ENCODE measurements around the gene AGTRAP. TPM values are rescaled to one million over a fixed set of nuclear protein-coding genes. Genes with fewer than 3 reads are reported as not detected.
A peak's percentile ranks its signal among the peaks of the same experiment; 100 is the strongest.

The AGTRAP gene
- total RNA-seq, 2 experiments from 2014 or later: 52.7 to 57.3 TPM

DNA sequence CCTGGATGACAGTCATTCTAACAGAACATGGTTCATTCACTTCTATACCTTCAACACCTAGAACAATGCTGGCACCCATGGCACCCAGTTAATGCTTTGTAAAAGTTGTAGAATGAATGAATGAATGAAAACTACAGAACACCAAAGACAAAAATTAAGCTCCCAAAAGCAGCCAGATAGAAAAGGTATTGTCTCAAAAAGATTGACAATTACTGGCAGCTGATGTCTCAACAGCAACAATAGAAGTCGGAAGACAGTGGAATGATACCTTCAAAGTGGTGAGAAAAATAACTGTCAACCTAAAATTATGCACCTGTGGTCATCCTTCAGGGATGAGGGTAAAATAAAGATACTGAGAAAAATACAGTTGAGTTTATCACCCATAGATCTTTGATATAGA lies 21.1 kb downstream of the AGTRAP start:
- ChIA-PET POLR2A (no interaction called here), CTCF (interaction anchor here (1.0 to 1.5 kb wide), 2 partner anchors 21 to 107 kb away, joined by 3 to 4 read pairs; partner anchors contain the start of gene AGTRAP)
- H3K4me1 Mint-ChIP-seq: peaks cover 11% of the 10 kb centered on the region
- no peak overlapping the region for H3K27ac Mint-ChIP-seq
- no peak for DNase-seq
- H3K27me3 Mint-ChIP-seq: peaks cover 29% of the 10 kb centered on the region
- no peaks in the 10 kb centered on the region for H3K9me3 Mint-ChIP-seq
- no peaks in the 10 kb centered on the region for H3K36me3 Mint-ChIP-seq (ENCODE audit: low read depth)
- H3K4me3 Mint-ChIP-seq: no peak overlapping the region

DNA sequence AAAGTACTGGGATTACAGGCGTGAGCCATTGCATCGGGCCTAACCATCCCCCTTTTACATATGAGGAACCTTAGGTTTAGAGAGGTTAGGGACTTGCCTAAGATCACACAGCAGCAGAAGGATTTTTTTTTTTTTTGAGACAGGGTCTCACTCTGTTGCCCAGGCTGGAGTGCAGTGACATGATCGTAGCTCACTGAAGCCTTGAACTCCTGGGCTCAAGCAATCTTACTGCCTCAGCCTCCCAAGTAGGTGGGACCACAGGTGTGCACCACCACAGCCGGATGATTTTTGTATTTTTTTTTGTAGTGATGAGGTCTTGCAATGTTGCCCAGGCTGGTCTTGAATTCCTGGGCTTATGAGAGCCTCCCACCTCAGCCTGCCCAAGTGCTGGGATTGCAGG lies 23.9 kb downstream of the AGTRAP start:
- Mint-ChIP-seq H3K4me3 (no peak overlapping the region), H3K4me1 (no peaks in the 10 kb centered on the region), H3K27ac (no peak overlapping the region), H3K27me3 (peaks cover 44% of the 10 kb centered on the region), H3K36me3 (ENCODE audit: low read depth) (no peaks in the 10 kb centered on the region), H3K9me3 (no peaks in the 10 kb centered on the region)
- POLR2A ChIA-PET: no interaction called here
- DNase-seq: no peak
- CTCF ChIA-PET: no interaction called here

DNA sequence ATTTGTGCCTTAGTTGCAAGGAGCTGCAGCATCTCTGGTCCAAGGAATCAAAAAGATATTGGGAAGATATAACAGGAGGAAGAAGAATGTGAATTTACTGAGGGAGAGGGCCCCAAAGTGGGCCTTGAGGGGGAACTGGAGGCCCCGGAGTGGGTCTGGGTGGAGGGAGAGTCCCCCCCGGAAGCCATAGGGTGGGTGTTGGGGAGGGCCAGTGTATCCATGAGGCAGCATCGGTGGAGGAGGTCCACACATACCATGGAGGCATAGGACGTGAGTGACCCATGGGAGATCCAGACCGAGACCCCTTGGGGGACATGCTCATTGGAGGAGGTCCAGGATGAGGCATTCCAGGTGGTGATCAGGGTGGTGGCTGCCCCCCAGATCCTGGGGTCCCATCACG lies 25.3 kb downstream of the AGTRAP start:
- Mint-ChIP-seq H3K27ac (no peak overlapping the region), H3K27me3 (peaks cover 38% of the 10 kb centered on the region), H3K36me3 (ENCODE audit: low read depth) (no peaks in the 10 kb centered on the region), H3K4me1 (no peaks in the 10 kb centered on the region), H3K4me3 (no peak overlapping the region), H3K9me3 (no peaks in the 10 kb centered on the region)
- CTCF ChIA-PET: no interaction called here
- POLR2A ChIA-PET: no interaction called here
- no peak for DNase-seq

DNA sequence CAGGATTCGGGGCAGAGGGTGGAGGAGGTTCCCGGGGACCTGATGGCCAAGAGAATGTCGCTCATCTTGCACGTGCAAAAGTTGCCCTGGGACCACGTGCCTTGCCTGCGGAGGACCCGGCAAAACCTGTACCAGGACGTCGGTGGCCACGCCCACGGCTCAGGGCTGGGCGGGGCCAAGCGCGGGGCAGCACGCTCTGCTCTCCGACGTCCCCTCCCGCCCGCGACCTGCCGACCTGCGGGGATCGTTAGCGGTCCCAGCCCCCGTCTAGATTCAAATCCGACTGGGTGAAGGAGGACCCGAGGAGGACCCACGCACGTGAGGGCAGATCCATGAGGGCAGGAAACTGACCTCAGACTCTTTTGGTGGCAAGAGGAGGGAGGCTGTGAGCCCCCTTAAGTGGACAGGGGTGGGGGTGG lies 26.1 kb downstream of the AGTRAP start, which contains the start of gene C1orf167:
TSS of gene C1orf167 (plus strand) at position 206 of the 419 bp plus-strand sequence. CDS start 2,208 bp downstream, outside the sequence.
- H3K36me3 Mint-ChIP-seq (ENCODE audit: low read depth): no peaks in the 10 kb centered on the region
- peaks cover 32% of the 10 kb centered on the region for H3K27me3 Mint-ChIP-seq
- H3K27ac Mint-ChIP-seq: no peak within 1 kb of the TSS
- ChIA-PET CTCF (no interaction called here), POLR2A (no interaction called here)
- H3K4me1 Mint-ChIP-seq: no peaks in the 10 kb centered on the region
- no peaks in the 10 kb centered on the region for H3K9me3 Mint-ChIP-seq
- no peak within 1 kb of the TSS for H3K4me3 Mint-ChIP-seq
- DNase-seq: peak; percentile 32

DNA sequence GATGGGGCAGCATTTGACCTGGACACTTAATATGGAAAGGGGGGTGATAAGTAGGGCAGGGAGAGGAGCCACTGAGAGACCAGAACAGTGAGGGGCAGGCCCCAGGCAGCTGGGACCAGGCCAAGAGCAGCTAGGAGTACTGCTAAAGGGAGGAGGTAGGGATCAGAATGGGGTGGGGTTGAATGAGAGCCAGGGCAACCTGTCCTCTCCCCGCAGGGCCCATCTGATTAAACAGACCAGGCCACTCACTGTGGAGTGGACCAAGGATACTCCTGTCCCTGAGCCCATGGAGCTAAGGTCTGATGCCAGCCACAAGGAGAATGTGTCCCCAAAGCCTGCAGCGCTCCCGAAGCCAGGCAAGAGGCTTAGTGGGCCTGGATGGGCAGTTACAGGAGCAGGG lies 28.2 kb downstream of the AGTRAP start:
- ChIA-PET POLR2A (interaction anchor here (1.8 kb wide), 1 partner anchor 143 kb away, joined by 6 read pairs; no protein-coding TSS in a partner anchor), CTCF (no interaction called here)
- no peak for DNase-seq
- Mint-ChIP-seq H3K4me3 (no peak overlapping the region), H3K27me3 (peaks cover 29% of the 10 kb centered on the region), H3K27ac (no peak overlapping the region), H3K36me3 (ENCODE audit: low read depth) (no peaks in the 10 kb centered on the region), H3K4me1 (no peaks in the 10 kb centered on the region), H3K9me3 (no peaks in the 10 kb centered on the region)

DNA sequence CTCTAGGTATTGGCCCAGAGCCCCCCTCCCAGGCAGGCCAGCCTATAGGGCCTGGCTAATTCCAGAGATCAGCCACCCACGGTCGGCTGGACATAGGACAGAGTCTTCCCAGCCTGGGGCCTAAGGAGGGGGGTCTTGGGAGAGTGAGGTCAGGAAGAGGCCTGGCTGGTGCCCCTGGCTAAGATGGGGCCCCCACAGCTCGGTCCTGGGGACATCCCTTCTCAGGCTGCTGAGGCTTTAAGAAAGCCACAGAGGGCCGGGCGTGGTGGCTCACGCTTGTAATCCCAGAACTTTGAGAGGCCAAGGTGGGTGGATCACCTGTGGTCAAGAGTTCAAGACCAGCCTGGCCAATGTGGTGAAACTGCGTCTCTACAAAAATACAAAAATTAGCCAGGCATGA lies 28.6 kb downstream of the AGTRAP start:
- POLR2A ChIA-PET: interaction anchor here (1.8 kb wide), 1 partner anchor 143 kb away, joined by 6 read pairs; no protein-coding TSS in a partner anchor
- CTCF ChIA-PET: no interaction called here
- H3K4me1 Mint-ChIP-seq: no peaks in the 10 kb centered on the region

DNA sequence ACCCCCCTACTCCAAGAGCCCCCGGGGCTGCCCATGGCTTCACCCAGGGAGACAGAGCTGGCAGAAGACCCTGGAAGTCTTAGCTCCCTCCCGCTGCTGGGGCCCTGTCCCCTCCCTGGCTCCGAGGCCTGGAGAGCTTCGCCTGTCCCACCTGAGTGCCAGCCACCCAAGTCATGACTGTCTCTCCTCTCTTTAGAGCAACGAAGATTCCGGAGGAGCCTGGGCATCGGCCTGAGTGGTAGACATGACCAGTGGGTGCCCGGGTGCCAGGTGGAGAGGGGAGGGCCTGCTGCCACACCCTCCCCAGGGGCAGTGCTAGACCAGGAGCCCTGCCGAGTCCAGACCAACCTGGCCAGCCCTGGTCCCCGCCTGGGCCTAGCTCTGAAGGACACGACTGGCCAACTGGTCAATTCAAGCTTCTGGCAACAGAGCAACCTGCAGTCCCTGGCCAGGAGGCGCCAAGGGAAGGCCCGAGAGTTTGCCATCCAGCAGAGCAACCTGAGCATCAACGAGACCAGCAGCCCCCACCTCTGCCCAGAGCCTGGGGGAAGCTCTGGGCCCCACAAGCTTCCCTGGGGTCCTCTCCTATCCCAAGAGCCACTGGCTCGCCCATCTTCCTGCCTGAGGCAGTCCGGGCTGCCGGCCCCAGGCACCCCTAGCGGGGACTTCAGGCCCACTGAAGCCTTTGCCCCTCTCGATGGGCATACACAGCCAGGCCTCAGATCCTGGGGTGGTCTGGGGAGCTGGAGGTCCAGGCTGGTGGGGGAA lies 29.9 kb downstream of the AGTRAP start:
- H3K9me3 Mint-ChIP-seq: no peaks in the 10 kb centered on the region
- H3K4me1 Mint-ChIP-seq: no peaks in the 10 kb centered on the region
- H3K36me3 Mint-ChIP-seq (ENCODE audit: low read depth): no peaks in the 10 kb centered on the region
- H3K27me3 Mint-ChIP-seq: peaks cover 22% of the 10 kb centered on the region
- H3K4me3 Mint-ChIP-seq: no peak overlapping the region
- CTCF ChIA-PET: no interaction called here
- no peak overlapping the region for H3K27ac Mint-ChIP-seq
- POLR2A ChIA-PET: interaction anchor here (1.8 kb wide), 1 partner anchor 142 kb away, joined by 6 read pairs; no protein-coding TSS in a partner anchor
- DNase-seq: no peak

More for the DNA sequence above, 28.6 kb downstream of the AGTRAP start:
- no peak for DNase-seq
- no peaks in the 10 kb centered on the region for H3K9me3 Mint-ChIP-seq
- H3K27ac Mint-ChIP-seq: no peak overlapping the region
- H3K27me3 Mint-ChIP-seq: peaks cover 29% of the 10 kb centered on the region
- no peak overlapping the region for H3K4me3 Mint-ChIP-seq
- H3K36me3 Mint-ChIP-seq (ENCODE audit: low read depth): no peaks in the 10 kb centered on the region

DNA sequence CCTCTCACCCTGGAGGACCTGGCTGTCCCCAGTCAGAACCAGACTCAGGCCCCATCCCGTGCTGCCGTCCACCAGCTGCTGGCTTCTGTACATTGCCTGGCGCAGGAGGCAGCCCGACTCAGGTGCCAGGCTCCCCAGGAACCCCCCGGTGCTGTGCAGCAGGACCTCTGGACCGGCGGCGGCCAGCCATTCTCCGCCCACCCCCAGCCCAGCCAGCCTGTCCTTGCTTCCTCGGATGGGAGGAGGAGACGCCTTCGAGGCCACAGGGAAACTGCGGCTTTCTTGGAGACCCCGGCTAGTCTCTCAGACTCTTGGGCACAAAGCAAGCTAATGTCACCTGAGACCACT lies 30.5 kb downstream of the AGTRAP start:
- Mint-ChIP-seq H3K27ac (no peak overlapping the region), H3K4me3 (no peak overlapping the region), H3K27me3 (peaks cover 20% of the 10 kb centered on the region), H3K9me3 (no peaks in the 10 kb centered on the region), H3K36me3 (ENCODE audit: low read depth) (no peaks in the 10 kb centered on the region), H3K4me1 (no peaks in the 10 kb centered on the region)
- POLR2A ChIA-PET: no interaction called here
- no peak for DNase-seq
- CTCF ChIA-PET: no interaction called here

DNA sequence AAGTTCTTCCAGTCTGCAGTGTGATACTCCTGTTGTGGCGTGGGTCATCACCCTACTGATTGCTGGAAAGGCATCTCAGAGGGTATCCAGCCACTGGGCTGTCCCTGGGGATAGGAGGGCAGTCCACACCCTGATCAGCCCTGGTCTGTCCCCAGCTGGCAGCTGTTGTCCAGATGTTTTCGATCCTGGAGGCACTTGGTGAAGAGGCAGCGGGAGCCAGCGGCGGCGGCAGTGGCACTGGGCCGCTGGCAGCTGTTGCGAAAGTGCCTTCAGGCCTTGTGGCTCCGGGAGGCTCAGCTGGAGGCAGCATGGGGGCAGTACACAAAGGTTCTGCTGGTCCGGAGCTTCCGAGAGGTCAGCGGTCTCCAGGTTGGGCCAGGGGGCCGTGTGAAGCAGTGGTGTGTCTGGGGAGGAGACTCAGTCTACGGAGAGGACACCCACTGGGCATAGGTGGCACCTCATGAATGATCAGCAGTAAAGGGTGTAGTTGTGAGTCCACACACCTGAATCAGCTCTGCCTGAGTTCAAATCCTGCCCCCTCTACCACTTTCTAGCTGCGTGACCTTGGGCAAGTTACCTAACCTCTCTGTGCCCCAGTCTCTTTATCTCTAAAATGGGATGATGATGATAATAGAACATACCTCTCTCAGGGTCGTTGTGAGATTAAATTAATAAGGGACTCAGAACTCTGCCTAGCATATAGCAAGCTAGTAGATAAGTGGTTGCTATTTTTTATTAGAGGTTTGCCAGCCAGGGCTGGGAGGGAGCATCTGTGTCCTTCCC lies 32.2 kb downstream of the AGTRAP start:
- POLR2A ChIA-PET: no interaction called here
- peaks cover 6% of the 10 kb centered on the region for H3K27me3 Mint-ChIP-seq
- H3K4me3 Mint-ChIP-seq: no peak overlapping the region
- no peak overlapping the region for H3K27ac Mint-ChIP-seq
- no peak for DNase-seq
- no peaks in the 10 kb centered on the region for H3K9me3 Mint-ChIP-seq
- CTCF ChIA-PET: no interaction called here
- no peaks in the 10 kb centered on the region for H3K4me1 Mint-ChIP-seq
- H3K36me3 Mint-ChIP-seq (ENCODE audit: low read depth): no peaks in the 10 kb centered on the region

DNA sequence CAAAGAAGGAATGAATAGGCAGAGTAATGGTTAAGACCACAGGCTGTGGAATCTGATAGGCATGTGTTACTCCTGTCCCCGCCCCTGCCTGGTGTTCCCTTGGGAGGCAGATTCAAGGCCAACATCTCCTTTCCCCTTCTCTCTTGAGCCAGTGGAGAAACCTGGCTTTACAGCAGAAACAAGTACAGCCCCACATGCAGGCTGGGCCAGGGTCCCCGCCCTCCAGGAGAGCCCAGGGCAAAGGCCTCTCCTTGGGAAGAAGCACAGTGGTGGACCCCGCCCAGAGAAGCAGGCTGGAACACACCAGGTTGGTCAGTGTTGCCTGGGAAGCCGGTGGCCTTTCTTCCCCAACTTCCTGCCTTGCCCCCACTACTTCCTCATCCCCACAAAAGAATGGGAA lies 32.9 kb downstream of the AGTRAP start:
- ChIA-PET CTCF (no interaction called here), POLR2A (no interaction called here)
- H3K9me3 Mint-ChIP-seq: no peaks in the 10 kb centered on the region
- H3K4me1 Mint-ChIP-seq: no peaks in the 10 kb centered on the region
- H3K27ac Mint-ChIP-seq: no peak overlapping the region
- H3K27me3 Mint-ChIP-seq: peaks cover 1% of the 10 kb centered on the region
- H3K36me3 Mint-ChIP-seq (ENCODE audit: low read depth): no peaks in the 10 kb centered on the region
- no peak overlapping the region for H3K4me3 Mint-ChIP-seq
- DNase-seq: no peak

DNA sequence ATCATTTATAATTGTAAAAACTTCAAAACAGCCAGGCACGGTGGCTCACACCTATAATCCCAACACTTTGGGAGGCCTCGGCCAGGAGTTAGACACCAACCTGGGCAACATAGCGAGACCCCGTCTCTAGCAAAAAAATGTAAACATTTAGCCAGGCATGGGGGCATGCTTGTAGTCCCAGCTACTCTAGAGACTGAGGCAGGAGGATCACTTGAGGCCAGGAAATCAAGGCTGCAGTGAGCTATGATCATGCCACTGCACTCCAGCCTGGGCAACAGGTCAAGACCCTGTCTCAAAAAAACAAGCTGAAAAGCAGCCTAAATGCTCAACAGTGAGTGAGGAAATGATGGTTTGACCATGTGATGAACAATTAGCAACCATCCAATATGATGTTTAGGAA lies 33.3 kb downstream of the AGTRAP start:
- no peak for DNase-seq
- H3K27ac Mint-ChIP-seq: no peak overlapping the region
- H3K4me3 Mint-ChIP-seq: no peak overlapping the region
- no peaks in the 10 kb centered on the region for H3K4me1 Mint-ChIP-seq
- ChIA-PET POLR2A (no interaction called here), CTCF (no interaction called here)
- no peaks in the 10 kb centered on the region for H3K36me3 Mint-ChIP-seq (ENCODE audit: low read depth)
- H3K9me3 Mint-ChIP-seq: no peaks in the 10 kb centered on the region
- peaks cover under 1% of the 10 kb centered on the region for H3K27me3 Mint-ChIP-seq

DNA sequence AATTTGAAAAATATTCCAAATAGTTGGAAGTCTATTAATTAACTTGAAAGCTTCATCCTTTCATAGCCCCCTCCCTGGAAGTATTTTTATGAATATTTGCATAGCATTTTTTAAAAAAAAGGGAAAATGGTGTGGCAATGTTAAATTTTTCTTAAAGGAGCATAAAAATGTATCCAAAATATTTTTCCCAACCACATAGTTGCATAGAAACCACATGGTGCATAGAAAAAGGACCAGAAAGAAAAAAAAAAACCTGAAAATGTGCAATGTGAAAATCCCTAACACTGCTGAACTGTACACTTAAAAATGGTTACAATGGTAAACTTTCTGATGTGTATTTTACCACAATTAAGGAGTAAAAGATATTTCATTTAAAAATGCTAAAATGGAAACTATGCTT lies 34.1 kb downstream of the AGTRAP start:
- Mint-ChIP-seq H3K4me3 (no peak overlapping the region), H3K9me3 (no peaks in the 10 kb centered on the region), H3K27me3 (peaks cover 5% of the 10 kb centered on the region), H3K36me3 (ENCODE audit: low read depth) (no peaks in the 10 kb centered on the region), H3K4me1 (no peaks in the 10 kb centered on the region), H3K27ac (no peak overlapping the region)
- DNase-seq: no peak
- ChIA-PET CTCF (interaction anchor here (0.5 to 0.7 kb wide), 2 partner anchors 22 to 59 kb away, joined by 3 read pairs; no protein-coding TSS in a partner anchor), POLR2A (no interaction called here)

DNA sequence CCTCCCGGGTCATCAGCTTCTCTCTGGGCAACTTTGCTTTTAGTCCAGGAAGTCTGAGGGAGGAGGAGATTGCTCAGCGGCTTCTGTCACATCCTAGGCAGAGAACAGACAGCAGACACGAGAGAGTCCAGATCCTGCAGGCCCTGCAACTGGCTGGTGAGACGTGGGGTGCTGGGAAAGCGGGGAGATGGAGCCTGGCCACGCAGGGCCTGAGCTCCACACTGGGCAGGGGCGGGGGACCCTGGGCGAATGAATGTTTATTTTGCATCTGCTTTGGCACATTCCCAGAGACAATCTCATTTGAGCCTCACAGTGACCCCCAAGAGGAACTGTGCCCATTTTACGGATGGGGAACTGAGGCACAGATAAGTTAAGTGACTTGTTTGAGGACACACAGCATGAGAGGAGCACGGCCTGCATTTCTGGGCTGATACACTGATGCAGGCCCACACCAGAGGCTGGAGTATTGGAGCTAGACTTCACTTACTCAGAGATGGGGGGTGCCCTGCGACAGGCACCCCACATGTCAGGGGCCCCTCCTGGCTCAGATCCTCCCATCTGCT lies 35.6 kb downstream of the AGTRAP start:
- Mint-ChIP-seq H3K4me3 (no peak overlapping the region), H3K36me3 (ENCODE audit: low read depth) (no peaks in the 10 kb centered on the region)
- CTCF ChIA-PET: no interaction called here

More for the DNA sequence above, 35.6 kb downstream of the AGTRAP start:
- no peak for DNase-seq
- no peak overlapping the region for H3K27ac Mint-ChIP-seq
- H3K4me1 Mint-ChIP-seq: no peaks in the 10 kb centered on the region
- H3K9me3 Mint-ChIP-seq: no peaks in the 10 kb centered on the region
- H3K27me3 Mint-ChIP-seq: peaks cover 5% of the 10 kb centered on the region
- POLR2A ChIA-PET: interaction anchor here (1.8 kb wide), 1 partner anchor 136 kb away, joined by 7 read pairs; no protein-coding TSS in a partner anchor

All from activated CD4-positive, alpha-beta memory T cell treated with anti-CD3 and anti-CD28 coated beads, Interleukin-2, amount 10 ng/mL, durations not matched to agents 7 days and 5 days (primary cell).